Stimulated activated CD8-positive, alpha-beta memory T cell treated with anti-CD3 and anti-CD28 coated beads, Interleukin-7, amount 100 ng/mL, for 24 hours (primary cell): ENCODE results near the gene RUSC2.
"Not testable (repeated sequence)": the region's sequence is repeated elsewhere in the genome, so short reads cannot be mapped to it uniquely, and the experiment has no call there.

Experiments
- DNase-seq: peaks from one replicate; pipeline ENCODE4 v3.0.0-alpha.2; 2020; ENCODE audit warnings: low read depth

The RUSC2 gene

DNA sequence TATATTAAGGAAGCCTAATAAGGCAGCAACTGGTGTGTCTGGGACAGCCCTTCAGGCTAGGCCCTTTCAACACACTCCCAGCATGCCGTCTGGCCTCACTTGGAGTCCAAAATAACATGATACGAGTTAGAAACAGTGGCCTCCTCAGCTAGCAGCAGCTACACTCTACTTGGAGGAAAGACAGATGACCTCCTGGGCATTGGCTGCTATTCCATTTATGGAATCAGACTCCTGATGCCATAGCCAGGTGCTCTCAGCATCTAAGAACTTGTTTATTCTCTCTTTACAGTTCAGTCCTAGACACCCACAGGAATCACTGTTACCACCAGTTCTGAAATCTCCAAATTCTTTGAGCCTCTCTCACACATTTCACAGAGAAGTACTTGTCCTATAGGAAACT is 31.8 kb downstream of the RUSC2 start:
- no peak for DNase-seq

DNA sequence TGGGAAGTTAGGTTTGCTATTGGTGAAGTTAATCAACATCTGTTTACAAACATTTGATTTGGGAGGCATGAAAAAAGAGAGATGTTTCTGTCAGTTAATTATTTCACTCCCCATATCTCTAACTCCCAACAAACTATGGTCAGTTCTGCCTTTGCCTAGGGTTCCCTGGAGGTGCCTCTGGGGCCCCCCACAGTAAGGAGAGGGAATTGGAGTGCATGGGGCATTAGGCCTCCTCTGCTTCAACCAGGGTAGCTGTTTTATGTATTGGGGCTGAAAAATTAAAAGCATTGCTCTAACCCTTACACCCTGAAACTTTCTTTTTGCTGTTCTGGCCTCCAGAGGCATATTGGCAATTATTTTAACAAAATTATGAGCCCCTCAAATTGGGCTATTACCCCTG is 32.3 kb downstream of the RUSC2 start:
- DNase-seq, result no peak

DNA sequence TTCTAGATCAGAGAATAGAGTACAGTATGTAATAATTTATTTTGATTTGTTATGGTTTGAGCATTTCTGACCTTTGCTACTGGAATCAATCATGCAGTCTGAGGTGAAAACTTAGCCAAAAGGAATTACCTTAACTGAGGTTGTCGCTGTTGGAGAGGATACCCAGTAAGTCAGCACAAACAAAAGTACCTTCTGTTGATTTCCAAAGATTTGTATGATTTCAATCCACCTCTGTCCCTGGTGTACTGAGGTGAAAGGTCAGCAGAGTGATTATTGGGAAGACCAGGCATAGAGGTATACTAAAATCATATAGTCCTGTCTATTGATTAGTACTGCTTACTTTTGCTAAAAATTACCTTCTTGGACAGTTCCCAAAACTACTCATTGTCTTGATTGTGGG is 32.8 kb downstream of the RUSC2 start:
- no peak for DNase-seq

DNA sequence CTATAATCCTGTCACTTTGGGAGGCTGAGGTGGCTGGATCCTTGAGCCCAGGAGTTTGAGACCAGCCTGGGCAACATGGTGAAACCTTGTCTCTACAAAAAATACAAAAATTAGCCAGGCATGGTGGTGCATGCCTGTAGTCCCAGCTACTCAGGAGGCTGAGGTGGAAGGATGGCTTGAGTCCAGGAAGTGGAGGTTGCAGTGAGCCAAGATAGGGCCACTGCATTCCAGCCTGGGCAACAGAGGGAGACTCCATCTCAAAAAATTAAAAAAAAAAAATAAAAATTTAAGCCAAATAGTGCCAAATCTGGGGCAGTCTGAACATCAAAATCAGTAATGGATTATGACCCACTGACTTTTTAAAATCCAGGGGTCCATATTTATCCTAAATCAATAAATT is 33.6 kb downstream of the RUSC2 start:
- DNase-seq, result not testable (repeated sequence)

DNA sequence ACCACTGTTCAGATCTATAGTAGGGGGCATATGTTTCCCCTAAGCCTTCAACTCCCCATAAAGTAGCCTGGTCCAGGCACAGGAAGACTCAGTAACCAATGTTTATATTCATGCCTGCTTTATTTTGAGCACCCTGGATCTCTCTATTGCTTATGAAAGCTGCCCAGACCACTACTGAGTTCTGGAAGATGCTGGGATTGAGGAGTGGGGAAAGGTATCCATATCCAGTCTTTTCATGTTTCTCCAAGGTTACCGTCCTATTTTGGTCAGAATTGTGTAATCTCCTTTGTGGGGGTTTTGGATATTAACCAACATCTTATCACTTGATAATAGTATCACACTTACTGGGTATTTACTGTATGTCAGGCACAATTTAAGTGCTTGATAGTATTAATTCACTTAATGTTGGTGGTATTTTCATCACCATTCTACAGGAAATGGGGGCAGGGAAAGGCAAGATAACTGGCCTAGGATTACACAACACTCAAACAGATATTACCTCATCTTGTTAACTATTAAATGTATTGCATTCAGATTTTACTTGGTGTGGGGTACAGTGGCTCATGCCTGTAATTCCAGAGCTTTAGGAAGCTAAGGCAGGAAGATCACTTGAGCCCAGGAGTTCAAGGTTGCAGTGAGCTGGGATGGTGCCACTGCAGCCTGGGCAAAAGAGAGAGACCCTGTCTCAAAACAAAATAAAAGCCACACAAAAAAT is 36.3 kb downstream of the RUSC2 start:
- no peak for DNase-seq

DNA sequence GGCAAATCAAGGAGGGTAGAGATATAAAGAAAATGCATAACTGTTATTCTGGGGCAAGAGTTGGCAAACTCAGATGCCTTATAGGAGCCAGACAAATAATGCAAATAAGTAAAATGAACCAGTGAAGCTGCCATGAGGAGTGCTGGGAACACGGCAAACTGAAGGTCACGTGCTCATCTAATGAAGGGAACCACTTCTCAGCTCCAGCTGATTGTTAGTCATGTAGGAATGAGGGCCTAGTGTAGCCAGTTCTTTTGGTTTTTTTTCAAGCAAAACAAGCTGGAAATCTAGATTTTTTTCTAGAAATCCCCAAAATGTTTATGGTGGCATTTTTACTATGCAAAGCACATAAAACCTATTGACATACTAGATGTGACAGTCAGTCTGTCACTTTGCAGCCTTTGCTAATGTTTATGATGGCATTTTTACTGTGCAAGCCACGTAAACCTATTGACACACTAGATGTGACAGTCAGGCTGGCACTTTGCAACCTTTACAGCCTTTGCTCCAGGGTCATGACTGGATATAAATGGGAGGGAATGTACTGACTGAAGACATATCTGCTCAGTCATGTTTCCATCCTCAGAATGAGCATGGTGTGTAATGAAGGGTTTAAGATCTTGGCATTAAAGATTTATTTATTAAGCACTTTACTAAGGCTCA is 39.4 kb downstream of the RUSC2 start:
- DNase-seq, result no peak

DNA sequence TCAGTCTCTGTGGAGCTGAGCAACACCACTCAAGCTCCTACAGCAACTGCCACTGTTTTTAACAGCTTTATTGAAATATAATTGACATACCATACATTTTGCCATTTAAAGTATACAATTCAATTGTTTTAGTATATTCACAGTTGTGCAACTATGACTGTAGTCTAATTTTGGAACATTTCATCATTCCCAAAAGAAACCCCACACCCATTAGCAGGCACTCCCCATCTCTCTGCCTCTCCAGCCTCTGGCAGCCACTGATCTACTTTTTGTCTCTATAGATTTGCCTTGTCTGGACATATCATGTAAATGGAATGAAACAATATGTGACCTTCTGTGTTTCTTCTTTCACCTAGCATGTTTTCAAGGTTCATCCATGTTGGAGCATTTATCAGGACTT is 43.5 kb downstream of the RUSC2 start:
- DNase-seq, result no peak

DNA sequence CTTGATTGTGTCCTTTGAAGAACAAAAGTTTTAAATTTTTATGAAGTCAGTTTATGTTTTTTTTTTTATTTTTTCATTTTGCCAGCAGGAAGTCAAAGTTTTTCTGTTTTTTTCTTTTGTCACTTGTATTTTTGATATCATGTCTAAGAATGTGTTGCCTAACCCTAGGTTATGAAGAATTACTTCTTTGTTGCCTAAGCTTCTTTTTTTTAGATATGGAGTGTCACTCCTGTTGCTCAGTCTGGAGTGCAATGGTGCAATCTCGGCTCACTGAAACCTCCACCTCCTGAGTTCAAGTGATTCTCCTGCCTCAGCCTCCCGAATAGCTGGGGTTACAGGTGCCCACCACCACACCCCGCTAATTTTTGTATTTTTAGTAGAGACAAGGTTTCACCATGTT is 45.0 kb downstream of the RUSC2 start:
- DNase-seq, result not testable (repeated sequence)

DNA sequence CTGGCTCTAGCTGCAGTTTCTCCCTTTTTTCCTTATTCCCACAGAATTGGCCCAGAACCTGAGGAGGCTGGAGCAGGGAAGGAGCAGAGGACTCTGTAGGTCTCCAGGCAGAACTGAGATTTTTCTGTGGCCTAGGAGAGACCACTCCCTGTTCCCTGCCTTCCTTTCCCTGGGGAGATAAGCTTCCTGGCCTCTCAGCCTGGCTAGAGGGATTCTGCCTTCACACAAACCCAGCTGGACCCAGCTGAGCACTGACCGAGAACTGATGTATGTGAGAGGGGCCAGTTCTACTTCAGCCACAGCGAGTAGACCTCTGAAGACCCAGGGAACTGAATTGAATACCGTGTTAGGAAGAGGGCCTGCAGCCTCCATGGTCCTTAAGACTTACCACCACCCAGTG is 48.0 kb downstream of the RUSC2 start:
- DNase-seq, result no peak

DNA sequence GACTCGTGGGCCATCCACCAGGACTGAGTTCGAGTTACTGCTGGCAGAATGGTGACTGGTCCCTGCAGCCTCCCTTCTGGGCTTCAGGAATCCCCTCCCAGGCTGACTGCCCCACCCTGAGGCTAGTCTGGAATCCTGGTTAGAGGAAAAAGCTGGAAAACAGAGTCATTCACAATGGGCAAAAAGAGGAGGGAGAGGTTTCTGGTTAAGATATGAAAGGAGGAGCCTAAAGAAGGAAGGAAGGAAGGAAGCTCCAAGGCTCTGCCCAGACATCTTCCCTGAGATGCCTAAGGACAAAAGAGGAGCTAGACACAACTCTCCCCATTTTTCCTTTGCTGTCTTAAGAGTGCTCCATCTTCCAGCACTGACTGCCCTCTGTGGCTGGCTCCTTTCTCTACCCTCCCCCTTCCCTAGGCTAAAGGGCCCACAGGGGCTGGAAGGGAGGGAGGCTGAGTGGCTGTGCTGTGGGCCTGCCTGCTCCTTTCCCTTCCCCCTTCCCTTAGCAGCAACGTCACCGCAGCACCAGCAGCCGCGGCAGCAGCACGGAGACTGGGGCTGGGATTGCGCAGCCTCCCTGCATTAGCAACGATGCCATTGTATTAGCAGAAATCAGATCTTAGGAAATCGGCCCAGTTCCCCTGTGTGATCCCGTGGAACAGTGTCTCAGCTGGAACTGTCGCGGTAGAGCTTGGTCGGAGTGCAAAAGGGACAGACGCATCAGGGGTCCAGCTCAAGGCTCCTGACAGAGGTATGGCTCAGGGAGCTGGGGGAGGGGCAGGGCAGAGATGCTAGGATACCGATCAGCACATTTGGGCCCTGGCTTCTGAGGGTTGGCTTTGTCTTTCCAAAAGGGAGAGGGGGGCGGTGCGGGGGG is 48.7 kb downstream of the RUSC2 start:
- no peak for DNase-seq
